PC-9 (cell line): ENCODE results near the gene CPLANE1. TPM values are rescaled to one million over a fixed set of nuclear protein-coding genes. Genes with fewer than 3 reads are reported as not detected.

ENCODE experiments used
- BruUV-seq: library from RNA; stranded (reverse); fragments of 400-500 nt; replicated peaks from 2 replicates; lab custom pipeline; 2021; lab: Mats Ljungman, UMichigan
- CTCF ChIA-PET: fragments of 300-600 bp; sonication (Branson Sonifier 250); formaldehyde crosslinking; loops from one replicate; lab custom pipeline; 2022; ENCODE audit warnings: antibody characterized with exemption; lab: Charles Lee
- POLR2A ChIA-PET: fragments of 300-600 bp; sonication (Branson Sonifier 250); formaldehyde crosslinking; loops from one replicate; lab custom pipeline; 2022; ENCODE audit warnings: antibody characterized with exemption; ENCODE audit not compliant: unreplicated experiment; lab: Charles Lee
- DNase-seq, 2 experiments: peaks; one replicate each; pipeline versions ENCODE4 v3.0.0 to v3.0.0-alpha.2; 2015 to 2022; ENCODE audit warnings: mixed read lengths in 1 of 2
- H2AFZ ChIP-seq: fragments of 200-600 bp; sonication (generic); 2 replicates; pipeline ENCODE4 v1.8.1; 2017; ENCODE audit warnings: antibody characterized with exemption
- H3F3A ChIP-seq: fragments of 200-600 bp; sonication (generic); 2 replicates; pipeline ENCODE4 v1.8.1; 2017; ENCODE audit warnings: antibody characterized with exemption, mild to moderate bottlenecking, low read depth; ENCODE audit not compliant: insufficient read depth
- H3K27ac ChIP-seq: fragments of 200-600 bp; sonication (generic); 2 replicates; pipeline ENCODE4 v1.6.1; 2016; ENCODE audit warnings: mixed run types
- H3K27me3 ChIP-seq: fragments of 200-600 bp; sonication (generic); 2 replicates; pipeline ENCODE4 v1.6.1; 2016; ENCODE audit warnings: low read depth, mixed run types; ENCODE audit not compliant: insufficient read depth
- H3K36me3 ChIP-seq: fragments of 200-600 bp; sonication (generic); 2 replicates; pipeline ENCODE4 v1.6.1; 2016; ENCODE audit warnings: low read depth, mixed run types
- H3K4me1 ChIP-seq: fragments of 200-600 bp; sonication (generic); replicated peaks from 2 replicates; pipeline ENCODE4 v1.6.1; 2016; ENCODE audit warnings: mixed run types; ENCODE audit not compliant: insufficient read depth
- H3K4me2 ChIP-seq: fragments of 200-600 bp; sonication (generic); 2 replicates; pipeline ENCODE4 v1.6.1; 2017; ENCODE audit warnings: mixed run types
- H3K4me3 ChIP-seq: fragments of 200-600 bp; sonication (generic); 2 replicates; pipeline ENCODE4 v1.6.1; 2016; ENCODE audit warnings: mixed run types
- H3K79me2 ChIP-seq: fragments of 200-600 bp; sonication (generic); 2 replicates; pipeline ENCODE4 v1.6.1; 2017; ENCODE audit warnings: low read depth, mixed run types
- H3K9me2 ChIP-seq: fragments of 200-600 bp; sonication (generic); 2 replicates; pipeline ENCODE4 v1.8.1; 2017; ENCODE audit warnings: mild to moderate bottlenecking; ENCODE audit not compliant: insufficient read depth
- H3K9me3 ChIP-seq: fragments of 200-600 bp; sonication (generic); 2 replicates; pipeline ENCODE4 v1.8.1; 2016; ENCODE audit warnings: low read depth; ENCODE audit not compliant: insufficient read depth
- H4K20me1 ChIP-seq: fragments of 200-600 bp; sonication (generic); 2 replicates; pipeline ENCODE4 v1.8.1; 2017; ENCODE audit not compliant: insufficient read depth
- EZH2 ChIP-seq: fragments of 200-600 bp; sonication (generic); IDR thresholded peaks from 2 replicates; pipeline ENCODE4 v1.8.0; 2017; ENCODE audit warnings: antibody characterized with exemption, low read depth
- intact Hi-C: fragments of 100-400 bp; cut with micrococcal nuclease; formaldehyde crosslinking; loops from one replicate; pipeline ENCODE4 v1.10.0; 2022; ENCODE audit not compliant: unreplicated experiment
- total RNA-seq: library from RNA; stranded (reverse); gene quantifications from 2 replicates; pipeline ENCODE4 v1.2.3, GENCODE V29; 2021
- TF ChIP-seq, protein P1 (sequence below): fragments of 200-600 bp; sonication (generic); conservative IDR thresholded peaks from 2 replicates; pipeline ENCODE4 v1.6.1; 2017; ENCODE audit warnings: mixed run types, antibody characterized with exemption, mild to moderate bottlenecking, moderate library complexity

The CPLANE1 gene
- total RNA-seq, 1 experiment from 2014 or later: 45.5 TPM

DNA sequence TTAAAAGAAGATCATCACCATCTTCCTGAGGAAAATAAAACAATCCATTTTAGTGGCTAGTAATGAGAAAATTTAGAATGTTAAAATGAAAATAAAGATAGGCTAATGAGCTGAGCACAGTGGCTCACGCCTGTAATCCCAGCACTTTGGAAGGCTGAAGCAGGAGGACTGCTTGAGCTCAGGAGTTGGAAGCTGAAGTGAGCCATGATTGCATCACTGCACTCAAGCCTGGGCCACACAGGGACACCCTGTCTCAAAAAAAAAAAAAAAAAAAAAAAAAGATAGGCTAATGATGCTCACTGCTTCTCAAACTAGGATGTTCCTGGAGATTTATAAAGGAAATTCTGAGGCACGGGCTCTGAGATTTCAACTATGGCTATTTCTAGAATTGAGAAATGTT is 50.3 kb downstream of the CPLANE1 start:
- intact Hi-C loops: no loop called here
- Histone ChIP-seq H3K27me3 (no peaks in the 10 kb centered on the region), H3K4me3 (no peak overlapping the region), H3K36me3 (no peaks in the 10 kb centered on the region), H3K9me2 (no peaks in the 10 kb centered on the region; the same call in 1 of the 2 replicates), H3K4me2 (no peak overlapping the region), H3K27ac (no peak overlapping the region), H3K4me1 (no peaks in the 10 kb centered on the region), H3K79me2 (no peaks in the 10 kb centered on the region), H3F3A (no peaks in the 10 kb centered on the region), H3K9me3 (no peaks in the 10 kb centered on the region), H4K20me1 (no peaks in the 10 kb centered on the region), H2AFZ (no peak overlapping the region)
- ChIA-PET POLR2A (no interaction called here), CTCF (no interaction called here)
- no peak for DNase-seq
- BruUV-seq: no TSS peak
- TF ChIP-seq, protein P1, sequence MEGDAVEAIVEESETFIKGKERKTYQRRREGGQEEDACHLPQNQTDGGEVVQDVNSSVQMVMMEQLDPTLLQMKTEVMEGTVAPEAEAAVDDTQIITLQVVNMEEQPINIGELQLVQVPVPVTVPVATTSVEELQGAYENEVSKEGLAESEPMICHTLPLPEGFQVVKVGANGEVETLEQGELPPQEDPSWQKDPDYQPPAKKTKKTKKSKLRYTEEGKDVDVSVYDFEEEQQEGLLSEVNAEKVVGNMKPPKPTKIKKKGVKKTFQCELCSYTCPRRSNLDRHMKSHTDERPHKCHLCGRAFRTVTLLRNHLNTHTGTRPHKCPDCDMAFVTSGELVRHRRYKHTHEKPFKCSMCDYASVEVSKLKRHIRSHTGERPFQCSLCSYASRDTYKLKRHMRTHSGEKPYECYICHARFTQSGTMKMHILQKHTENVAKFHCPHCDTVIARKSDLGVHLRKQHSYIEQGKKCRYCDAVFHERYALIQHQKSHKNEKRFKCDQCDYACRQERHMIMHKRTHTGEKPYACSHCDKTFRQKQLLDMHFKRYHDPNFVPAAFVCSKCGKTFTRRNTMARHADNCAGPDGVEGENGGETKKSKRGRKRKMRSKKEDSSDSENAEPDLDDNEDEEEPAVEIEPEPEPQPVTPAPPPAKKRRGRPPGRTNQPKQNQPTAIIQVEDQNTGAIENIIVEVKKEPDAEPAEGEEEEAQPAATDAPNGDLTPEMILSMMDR: no peak
- no peak for TF ChIP-seq EZH2

DNA sequence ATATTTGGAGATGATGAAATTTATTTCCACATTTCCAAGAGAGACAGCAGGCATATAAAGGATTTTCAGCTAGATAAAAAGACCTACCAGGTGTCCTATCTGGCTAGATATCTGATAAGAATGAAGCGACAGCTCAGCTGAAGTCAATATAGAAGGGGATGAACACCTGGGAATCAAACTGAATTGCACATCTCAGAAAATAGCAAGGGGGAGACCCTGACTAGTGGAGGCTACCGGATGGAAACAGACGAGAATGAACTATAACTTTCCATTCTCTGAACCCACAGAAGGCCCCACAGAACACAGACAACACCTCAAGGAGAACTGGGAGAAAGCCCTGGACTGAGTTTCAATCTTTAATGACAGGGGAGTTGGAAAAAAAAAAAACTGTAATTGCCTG is 51.1 kb downstream of the CPLANE1 start:
- Histone ChIP-seq H3K4me2 (no peak overlapping the region), H3K9me2 (no peaks in the 10 kb centered on the region; the same call in 1 of the 2 replicates), H3F3A (no peaks in the 10 kb centered on the region), H4K20me1 (no peaks in the 10 kb centered on the region), H3K4me3 (no peak overlapping the region), H3K79me2 (no peaks in the 10 kb centered on the region), H3K27ac (no peak overlapping the region), H3K9me3 (no peaks in the 10 kb centered on the region), H3K36me3 (no peaks in the 10 kb centered on the region), H3K27me3 (no peaks in the 10 kb centered on the region), H3K4me1 (no peaks in the 10 kb centered on the region), H2AFZ (no peak overlapping the region)
- BruUV-seq: no TSS peak
- intact Hi-C loops: no loop called here
- CTCF ChIA-PET: no interaction called here
- POLR2A ChIA-PET: interaction anchor here (0.6 kb wide), 1 partner anchor 10 kb away, joined by 3 read pairs; no protein-coding TSS in a partner anchor
- TF ChIP-seq, protein P1: no peak
- no peak for TF ChIP-seq EZH2
- no peak for DNase-seq

DNA sequence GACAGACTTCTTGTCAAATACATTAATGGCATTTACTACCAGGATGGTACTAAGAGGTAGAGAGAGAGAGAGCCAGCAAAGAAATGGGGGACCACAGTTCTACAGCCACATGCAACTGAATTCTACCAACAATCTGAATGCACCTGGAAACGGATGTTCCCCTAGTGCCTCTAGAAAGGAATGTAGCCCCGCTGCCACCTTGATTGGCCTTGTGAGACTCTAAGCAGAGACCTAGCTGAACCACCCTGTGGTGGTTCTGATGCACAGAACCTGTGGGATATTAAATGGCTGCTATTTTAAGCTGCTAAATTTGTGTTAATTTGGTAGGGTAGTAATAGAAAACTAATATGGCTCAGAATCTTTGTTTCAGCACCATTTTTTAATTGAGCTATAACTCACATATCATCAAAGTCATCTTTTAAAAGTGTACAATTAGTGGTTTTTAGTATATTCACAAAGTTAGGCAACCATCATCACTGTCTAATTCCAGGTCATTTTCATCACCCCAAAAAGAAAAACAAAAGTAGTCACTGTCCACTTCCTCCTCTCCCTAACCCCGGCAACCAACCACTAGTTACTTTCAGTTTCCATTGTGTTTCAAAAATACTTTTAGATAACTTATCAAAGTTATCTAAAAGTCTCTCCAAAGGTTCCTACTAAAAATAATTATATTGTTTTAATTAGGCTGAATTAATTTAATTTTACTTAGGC is 51.7 kb downstream of the CPLANE1 start:
- Histone ChIP-seq H3K79me2 (no peaks in the 10 kb centered on the region), H3K4me1 (no peaks in the 10 kb centered on the region), H3K9me3 (no peaks in the 10 kb centered on the region), H3K4me3 (no peak overlapping the region), H3K36me3 (no peaks in the 10 kb centered on the region), H3K4me2 (no peak overlapping the region), H4K20me1 (no peaks in the 10 kb centered on the region), H3K27me3 (no peaks in the 10 kb centered on the region), H3K27ac (no peak overlapping the region), H3F3A (no peaks in the 10 kb centered on the region), H3K9me2 (no peaks in the 10 kb centered on the region), H2AFZ (no peak overlapping the region)
- POLR2A ChIA-PET: interaction anchor here (0.6 to 0.7 kb wide), 2 partner anchors 10 to 21 kb away, joined by 3 read pairs; no protein-coding TSS in a partner anchor
- TF ChIP-seq, protein P1: no peak
- TF ChIP-seq EZH2: no peak
- no peak for DNase-seq
- intact Hi-C loops: no loop called here
- no TSS peak for BruUV-seq
- CTCF ChIA-PET: no interaction called here
